Measurements from ENCODE around the gene MRPL43. TPM values are rescaled to one million over a fixed set of nuclear protein-coding genes. Genes with fewer than 3 reads are reported as not detected.

The MRPL43 gene
- total and polyA plus RNA-seq, 4 donors: 30.5 to 76.0 (median 57.8) TPM

- Histone ChIP-seq H3K4me3 (ENCODE audit: low read depth in 1 of 3, low read length in 3 of 3) (no peak overlapping the region), H3K27me3 (ENCODE audit: control insufficient read depth in 4 of 4, insufficient read depth in 4 of 4, low read length in 3 of 4) (no peaks in the 10 kb centered on the region), H3K9me3 (ENCODE audit: control insufficient read depth in 4 of 4, low read length in 3 of 4) (no peaks in the 10 kb centered on the region), H3K36me3 (ENCODE audit: control insufficient read depth in 4 of 4, insufficient read depth in 3 of 4, low read depth in 1 of 4, low read length in 3 of 4) (peaks cover 0 to 18% (median 3%) of the 10 kb centered on the region in 4 donors), H3K4me1 (ENCODE audit: control insufficient read depth in 4 of 4, insufficient read depth in 4 of 4, low read length in 3 of 4) (peaks cover 17 to 50% (median 38%) of the 10 kb centered on the region in 4 donors), H3K27ac (ENCODE audit: low read depth in 1 of 2, low read length in 2 of 2) (no peak overlapping the region), H3K9ac (ENCODE audit: low read depth in 1 of 2, low read length in 2 of 2) (no peak overlapping the region)
- DNase-seq (ENCODE audit: low spot score): no peak
- WGBS: 95% methylated on average over 6 of the region's 6 CpGs
- TF ChIP-seq, protein P1, sequence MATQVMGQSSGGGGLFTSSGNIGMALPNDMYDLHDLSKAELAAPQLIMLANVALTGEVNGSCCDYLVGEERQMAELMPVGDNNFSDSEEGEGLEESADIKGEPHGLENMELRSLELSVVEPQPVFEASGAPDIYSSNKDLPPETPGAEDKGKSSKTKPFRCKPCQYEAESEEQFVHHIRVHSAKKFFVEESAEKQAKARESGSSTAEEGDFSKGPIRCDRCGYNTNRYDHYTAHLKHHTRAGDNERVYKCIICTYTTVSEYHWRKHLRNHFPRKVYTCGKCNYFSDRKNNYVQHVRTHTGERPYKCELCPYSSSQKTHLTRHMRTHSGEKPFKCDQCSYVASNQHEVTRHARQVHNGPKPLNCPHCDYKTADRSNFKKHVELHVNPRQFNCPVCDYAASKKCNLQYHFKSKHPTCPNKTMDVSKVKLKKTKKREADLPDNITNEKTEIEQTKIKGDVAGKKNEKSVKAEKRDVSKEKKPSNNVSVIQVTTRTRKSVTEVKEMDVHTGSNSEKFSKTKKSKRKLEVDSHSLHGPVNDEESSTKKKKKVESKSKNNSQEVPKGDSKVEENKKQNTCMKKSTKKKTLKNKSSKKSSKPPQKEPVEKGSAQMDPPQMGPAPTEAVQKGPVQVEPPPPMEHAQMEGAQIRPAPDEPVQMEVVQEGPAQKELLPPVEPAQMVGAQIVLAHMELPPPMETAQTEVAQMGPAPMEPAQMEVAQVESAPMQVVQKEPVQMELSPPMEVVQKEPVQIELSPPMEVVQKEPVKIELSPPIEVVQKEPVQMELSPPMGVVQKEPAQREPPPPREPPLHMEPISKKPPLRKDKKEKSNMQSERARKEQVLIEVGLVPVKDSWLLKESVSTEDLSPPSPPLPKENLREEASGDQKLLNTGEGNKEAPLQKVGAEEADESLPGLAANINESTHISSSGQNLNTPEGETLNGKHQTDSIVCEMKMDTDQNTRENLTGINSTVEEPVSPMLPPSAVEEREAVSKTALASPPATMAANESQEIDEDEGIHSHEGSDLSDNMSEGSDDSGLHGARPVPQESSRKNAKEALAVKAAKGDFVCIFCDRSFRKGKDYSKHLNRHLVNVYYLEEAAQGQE (IDR thresholded peaks at IDR 0.05): no peak
- TF ChIP-seq GABPA (IDR thresholded peaks at IDR 0.05 in 1 of 2, conservative IDR thresholded peaks at IDR 0.05 in 1 of 2) (no peak), FOXA2 (IDR thresholded peaks at IDR 0.05) (no peak), NR2F2 (IDR thresholded peaks at IDR 0.05) (no peak), HNF4G (IDR thresholded peaks at IDR 0.05) (no peak), TAF1 (conservative IDR thresholded peaks at IDR 0.05) (no peak), ATF3 (IDR thresholded peaks at IDR 0.05) (no peak), RXRA (IDR thresholded peaks at IDR 0.05) (no peak), JUND (IDR thresholded peaks at IDR 0.05) (no peak), FOXA1 (IDR thresholded peaks at IDR 0.05) (no peak), SP1 (IDR thresholded peaks at IDR 0.05) (no peak), HNF4A (conservative IDR thresholded peaks at IDR 0.05) (no peak)
- TF ChIP-seq, protein P2, sequence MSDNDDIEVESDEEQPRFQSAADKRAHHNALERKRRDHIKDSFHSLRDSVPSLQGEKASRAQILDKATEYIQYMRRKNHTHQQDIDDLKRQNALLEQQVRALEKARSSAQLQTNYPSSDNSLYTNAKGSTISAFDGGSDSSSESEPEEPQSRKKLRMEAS (IDR thresholded peaks at IDR 0.05): no peak
- TF ChIP-seq, protein P3, sequence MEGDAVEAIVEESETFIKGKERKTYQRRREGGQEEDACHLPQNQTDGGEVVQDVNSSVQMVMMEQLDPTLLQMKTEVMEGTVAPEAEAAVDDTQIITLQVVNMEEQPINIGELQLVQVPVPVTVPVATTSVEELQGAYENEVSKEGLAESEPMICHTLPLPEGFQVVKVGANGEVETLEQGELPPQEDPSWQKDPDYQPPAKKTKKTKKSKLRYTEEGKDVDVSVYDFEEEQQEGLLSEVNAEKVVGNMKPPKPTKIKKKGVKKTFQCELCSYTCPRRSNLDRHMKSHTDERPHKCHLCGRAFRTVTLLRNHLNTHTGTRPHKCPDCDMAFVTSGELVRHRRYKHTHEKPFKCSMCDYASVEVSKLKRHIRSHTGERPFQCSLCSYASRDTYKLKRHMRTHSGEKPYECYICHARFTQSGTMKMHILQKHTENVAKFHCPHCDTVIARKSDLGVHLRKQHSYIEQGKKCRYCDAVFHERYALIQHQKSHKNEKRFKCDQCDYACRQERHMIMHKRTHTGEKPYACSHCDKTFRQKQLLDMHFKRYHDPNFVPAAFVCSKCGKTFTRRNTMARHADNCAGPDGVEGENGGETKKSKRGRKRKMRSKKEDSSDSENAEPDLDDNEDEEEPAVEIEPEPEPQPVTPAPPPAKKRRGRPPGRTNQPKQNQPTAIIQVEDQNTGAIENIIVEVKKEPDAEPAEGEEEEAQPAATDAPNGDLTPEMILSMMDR (IDR thresholded peaks at IDR 0.05; ENCODE audit: low read depth, low read length, missing input control): no peak
These were observed 14.3 kb downstream of the MRPL43 start for GRCh38 chr10:100972904-100973535.

GRCh38 chr10:100972115-100972903 lies 15.0 kb downstream of the MRPL43 start:
- H3K9ac ChIP-seq (ENCODE audit: low read depth in 1 of 2, low read length in 2 of 2): no peak overlapping the region
- DNase-seq (ENCODE audit: low spot score): no peak

More at GRCh38 chr10:100972115-100972903, 15.0 kb downstream of the MRPL43 start:
- peak; percentile 86 for TF ChIP-seq NR2F2 (IDR thresholded peaks at IDR 0.05)
- TF ChIP-seq, protein P4, sequence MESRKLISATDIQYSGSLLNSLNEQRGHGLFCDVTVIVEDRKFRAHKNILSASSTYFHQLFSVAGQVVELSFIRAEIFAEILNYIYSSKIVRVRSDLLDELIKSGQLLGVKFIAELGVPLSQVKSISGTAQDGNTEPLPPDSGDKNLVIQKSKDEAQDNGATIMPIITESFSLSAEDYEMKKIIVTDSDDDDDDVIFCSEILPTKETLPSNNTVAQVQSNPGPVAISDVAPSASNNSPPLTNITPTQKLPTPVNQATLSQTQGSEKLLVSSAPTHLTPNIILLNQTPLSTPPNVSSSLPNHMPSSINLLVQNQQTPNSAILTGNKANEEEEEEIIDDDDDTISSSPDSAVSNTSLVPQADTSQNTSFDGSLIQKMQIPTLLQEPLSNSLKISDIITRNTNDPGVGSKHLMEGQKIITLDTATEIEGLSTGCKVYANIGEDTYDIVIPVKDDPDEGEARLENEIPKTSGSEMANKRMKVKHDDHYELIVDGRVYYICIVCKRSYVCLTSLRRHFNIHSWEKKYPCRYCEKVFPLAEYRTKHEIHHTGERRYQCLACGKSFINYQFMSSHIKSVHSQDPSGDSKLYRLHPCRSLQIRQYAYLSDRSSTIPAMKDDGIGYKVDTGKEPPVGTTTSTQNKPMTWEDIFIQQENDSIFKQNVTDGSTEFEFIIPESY (IDR thresholded peaks at IDR 0.05): no peak
- peak; percentile 35 to 58 for TF ChIP-seq HNF4A (conservative IDR thresholded peaks at IDR 0.05)
- peaks cover 17 to 51% (median 39%) of the 10 kb centered on the region in 4 donors for H3K4me1 ChIP-seq (ENCODE audit: control insufficient read depth in 4 of 4, insufficient read depth in 4 of 4, low read length in 3 of 4)
- H3K27ac ChIP-seq (ENCODE audit: low read depth in 1 of 2, low read length in 2 of 2): peak overlapping the region; percentile 5 to 8
- H3K9me3 ChIP-seq (ENCODE audit: control insufficient read depth in 4 of 4, low read length in 3 of 4): no peaks in the 10 kb centered on the region
- WGBS: 75% methylated on average over 13 of the region's 13 CpGs
- peak overlapping the region in 1 of 3 donors; percentile 26 for H3K4me3 ChIP-seq (ENCODE audit: low read depth in 1 of 3, low read length in 3 of 3)
- peaks cover 0 to 11% (median 1%) of the 10 kb centered on the region in 4 donors for H3K36me3 ChIP-seq (ENCODE audit: control insufficient read depth in 4 of 4, insufficient read depth in 3 of 4, low read depth in 1 of 4, low read length in 3 of 4)
- H3K27me3 ChIP-seq (ENCODE audit: control insufficient read depth in 4 of 4, insufficient read depth in 4 of 4, low read length in 3 of 4): no peaks in the 10 kb centered on the region
